HG02840 (cell line): Measurements from ENCODE around the gene CFAP119.

Experiments used
- ATAC-seq: cut with Tn5 transposase; IDR thresholded peaks from one replicate; pipeline ENCODE4 v1.9.1; 2021; ENCODE audit warnings: mild to moderate bottlenecking, moderate library complexity, moderate number of reproducible peaks; ENCODE audit not compliant: unreplicated experiment, low FRiP score

CFAP119 gene

GRCh38 chr16:30762991-30763725 is 1.3 kb upstream of the CFAP119 start:
- no peak for ATAC-seq

GRCh38 chr16:30761427-30761927 is 385 bp downstream of the CFAP119 start:
- ATAC-seq, result peak; percentile 23

DNA sequence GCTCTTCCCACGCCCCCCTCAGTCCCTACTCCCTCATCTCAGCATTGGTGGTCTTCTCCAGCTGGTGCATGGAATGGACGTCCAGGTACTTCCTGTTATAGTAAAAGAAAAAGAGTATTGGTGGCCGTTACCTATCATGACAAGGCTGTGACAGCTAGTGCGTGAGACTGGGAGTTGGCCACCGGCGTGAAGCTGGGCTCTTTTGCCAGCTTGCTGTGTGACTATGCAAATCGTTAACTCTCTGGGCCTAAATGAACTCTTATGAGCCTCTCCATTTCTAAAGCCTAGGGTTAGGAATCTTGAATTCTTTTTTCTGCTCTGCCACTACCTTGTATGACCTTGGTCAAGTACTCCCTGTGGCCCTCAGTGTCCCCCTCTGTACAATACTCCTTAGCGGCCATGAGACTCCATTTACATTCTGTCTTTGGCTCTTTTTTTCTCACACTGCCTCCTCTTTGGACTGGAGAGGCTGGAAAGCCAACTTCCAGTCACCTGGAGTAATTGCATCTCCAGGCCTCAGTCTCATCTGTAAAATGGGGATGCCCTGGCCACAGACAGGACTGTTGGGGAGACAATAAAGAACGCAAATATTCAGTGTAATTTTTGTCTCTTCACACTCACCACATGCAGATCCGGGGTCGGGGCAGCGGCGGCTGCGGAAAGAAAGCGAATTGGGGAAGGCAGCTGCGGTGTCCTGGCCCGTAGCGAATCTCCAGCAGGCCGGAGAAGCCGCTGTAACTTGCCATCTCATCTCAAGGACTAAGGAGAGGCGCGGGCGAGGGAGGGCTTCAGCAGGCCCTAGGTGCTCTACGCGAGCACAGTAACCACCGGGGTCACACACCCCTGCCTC is 1.1 kb downstream of the CFAP119 start:
- no peak for ATAC-seq

- ATAC-seq, result no peak
Measured at GRCh38 chr16:30760001-30760559, 1.8 kb downstream of the CFAP119 start.

GRCh38 chr16:30758988-30759491 is 2.8 kb downstream of the CFAP119 start:
- no peak for ATAC-seq

GRCh38 chr16:30757316-30757715 is 4.5 kb downstream of the CFAP119 start:
- ATAC-seq, result no peak

GRCh38 chr16:30756781-30757100 is 5.1 kb downstream of the CFAP119 start:
- ATAC-seq, result no peak

DNA sequence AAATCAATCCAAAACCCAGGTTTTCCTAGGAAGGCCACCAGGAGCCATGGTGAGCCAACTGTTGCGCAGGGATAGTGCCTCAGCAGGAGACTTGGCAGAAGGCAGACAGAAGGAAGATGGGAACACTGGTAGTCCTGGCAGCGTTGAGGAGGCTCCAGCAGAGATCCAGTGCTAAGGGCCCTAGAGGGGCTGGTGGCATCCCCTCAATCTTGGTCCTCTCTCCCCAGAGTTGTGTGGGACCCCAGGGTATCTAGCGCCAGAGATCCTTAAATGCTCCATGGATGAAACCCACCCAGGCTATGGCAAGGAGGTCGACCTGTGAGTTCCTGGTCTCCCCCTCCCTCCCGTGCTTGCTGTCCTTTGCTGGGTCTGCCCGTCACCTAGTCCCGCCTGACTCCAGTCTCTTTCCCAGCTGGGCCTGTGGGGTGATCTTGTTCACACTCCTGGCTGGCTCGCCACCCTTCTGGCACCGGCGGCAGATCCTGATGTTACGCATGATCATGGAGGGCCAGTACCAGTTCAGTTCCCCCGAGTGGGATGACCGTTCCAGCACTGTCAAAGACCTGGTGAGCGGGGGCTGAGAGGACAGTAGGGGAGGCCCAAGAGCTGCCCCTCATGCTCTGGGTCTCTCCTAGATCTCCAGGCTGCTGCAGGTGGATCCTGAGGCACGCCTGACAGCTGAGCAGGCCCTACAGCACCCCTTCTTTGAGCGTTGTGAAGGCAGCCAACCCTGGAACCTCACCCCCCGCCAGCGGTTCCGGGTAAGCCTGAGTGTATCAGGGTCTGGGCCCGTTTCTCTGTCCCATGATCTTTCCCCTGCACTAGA is 5.7 kb downstream of the CFAP119 start:
- ATAC-seq, result no peak

GRCh38 chr16:30753596-30753995 is 8.3 kb downstream of the CFAP119 start:
- no peak for ATAC-seq

- no peak for ATAC-seq
Measured at GRCh38 chr16:30750876-30751465, 10.9 kb downstream of the CFAP119 start.

DNA sequence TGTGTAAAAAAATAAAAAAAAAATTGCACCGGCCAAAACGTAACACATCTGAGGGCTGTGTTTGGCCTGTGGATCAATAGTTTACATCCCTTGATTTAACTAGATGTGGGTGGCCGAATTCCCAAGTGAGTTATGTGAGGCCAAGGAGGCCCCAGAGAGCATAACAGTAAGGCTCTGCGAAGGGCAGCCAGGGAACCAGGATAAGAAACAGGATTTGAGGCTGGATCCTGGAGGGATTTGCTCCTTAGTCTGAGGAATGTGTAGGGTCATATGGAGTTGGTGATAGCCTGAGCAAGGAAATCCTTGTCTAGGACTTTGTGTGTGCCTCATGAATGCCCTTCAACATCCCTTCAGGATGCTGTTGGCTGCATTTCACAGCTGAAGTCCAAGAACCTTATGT is 11.7 kb downstream of the CFAP119 start:
- no peak for ATAC-seq

DNA sequence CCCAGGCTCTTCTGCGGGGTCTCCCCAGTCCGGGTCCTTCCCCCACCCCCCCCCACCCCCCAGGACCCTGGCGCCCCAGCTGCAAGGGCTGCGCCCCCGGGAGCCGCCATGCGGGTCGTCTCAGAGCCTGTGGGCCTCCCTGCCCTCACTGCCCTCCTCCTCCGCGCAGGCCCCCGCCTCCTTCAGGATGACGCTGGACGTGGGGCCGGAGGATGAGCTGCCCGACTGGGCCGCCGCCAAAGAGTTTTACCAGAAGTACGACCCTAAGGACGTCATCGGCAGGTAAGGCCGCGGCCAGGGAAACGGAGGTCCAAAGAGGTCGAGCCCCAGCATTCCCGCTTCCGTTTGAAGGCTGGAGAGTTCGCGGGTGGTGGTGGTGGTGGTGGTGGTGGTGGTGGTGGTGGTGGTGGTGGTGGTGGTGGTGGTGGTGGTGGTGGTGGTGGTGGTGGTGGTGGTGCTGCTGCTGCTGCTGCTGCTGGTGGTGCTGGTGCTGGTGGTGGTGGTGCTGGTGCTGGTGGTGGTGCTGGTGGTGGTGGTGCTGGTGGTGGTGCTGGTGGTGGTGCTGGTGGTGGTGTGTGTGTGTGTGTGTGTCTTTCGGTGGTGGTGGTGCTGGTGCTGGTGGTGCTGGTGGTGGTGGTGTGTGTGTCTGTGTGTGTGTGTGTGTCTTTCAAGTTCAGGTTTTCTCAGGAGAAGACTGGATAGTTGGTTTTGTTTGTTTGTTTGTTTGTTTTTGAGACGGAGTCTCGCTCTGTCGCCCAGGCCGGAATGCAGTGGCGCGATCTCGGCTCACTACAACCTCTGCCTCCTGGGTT is 13.0 kb downstream of the CFAP119 start:
- ATAC-seq, result peak; percentile 14

DNA sequence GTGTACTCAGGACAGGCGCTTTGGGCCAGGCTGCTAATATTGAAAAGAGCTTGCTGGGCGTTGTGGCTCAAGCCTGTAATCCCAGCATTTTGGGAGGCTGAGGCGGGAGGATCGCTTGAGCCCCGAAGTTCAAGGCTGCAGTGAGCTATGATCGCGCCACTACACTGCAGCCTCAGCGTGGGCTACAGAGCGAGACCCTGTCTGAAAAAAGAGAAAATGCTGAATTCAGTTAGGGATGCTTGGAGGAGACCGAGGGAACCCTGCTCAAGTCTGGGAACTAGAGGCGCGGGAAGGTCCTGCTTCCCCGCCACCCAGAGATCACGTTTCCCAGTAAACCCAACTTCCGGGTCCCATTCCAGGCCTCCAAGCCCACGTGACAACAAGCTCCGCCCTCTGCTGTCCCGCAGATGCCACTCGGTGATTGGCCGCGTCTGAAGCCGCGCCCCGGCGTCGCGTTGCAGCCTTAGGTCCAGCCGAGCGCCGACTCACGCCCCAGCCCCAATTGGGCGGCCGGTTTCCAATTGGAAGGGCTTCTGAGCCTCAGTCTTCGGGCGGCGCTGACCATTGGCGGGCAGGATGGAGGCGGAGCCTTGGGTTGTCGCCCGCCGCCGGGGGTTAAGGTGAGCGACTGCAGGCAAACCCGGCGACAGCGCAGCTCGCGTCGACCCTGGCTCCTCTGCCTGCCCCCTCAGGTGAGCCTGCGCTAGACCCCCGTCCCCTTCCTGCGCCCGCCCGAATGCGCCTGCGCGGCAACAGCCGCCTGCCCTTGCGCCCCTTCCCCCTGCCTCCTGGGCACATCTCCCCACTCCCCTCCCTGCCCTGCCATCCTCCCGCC is 13.8 kb downstream of the CFAP119 start, which contains the start of gene PHKG2:
Gene PHKG2 (plus strand): TSS at position 627 of the 835 bp plus-strand sequence. CDS start 396 bp downstream, outside the sequence.
- peak; percentile 97 for ATAC-seq

- no peak for ATAC-seq
Measured at GRCh38 chr16:30747331-30747730, 14.5 kb downstream of the CFAP119 start.

DNA sequence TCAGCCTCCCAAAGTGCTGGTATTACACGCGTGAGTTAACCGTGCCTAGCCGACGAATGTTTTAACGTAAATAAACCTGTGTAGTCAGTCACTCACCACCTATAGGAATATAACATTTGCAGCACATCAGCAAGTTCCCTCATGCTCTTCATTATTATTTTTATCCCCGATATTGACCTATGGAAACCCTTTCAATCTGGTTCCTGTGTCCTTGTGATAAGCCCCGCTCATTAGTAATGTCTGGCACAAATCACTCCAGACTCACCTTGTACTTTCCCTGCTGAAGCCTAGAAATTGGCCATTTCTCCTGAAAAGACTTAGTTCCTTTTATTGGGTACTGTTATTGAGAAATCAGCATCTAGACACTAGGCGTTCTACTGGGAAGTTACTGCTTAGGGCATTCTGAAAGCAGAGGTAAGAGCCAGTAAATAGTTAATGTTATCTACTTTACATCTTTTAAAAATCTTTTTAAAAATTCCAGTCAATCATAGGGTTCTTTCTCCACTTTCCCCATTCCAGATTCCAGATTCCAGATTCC is 15.2 kb downstream of the CFAP119 start:
- no peak for ATAC-seq

- ATAC-seq, result no peak
Measured at GRCh38 chr16:30745082-30745481, 16.8 kb downstream of the CFAP119 start.

DNA sequence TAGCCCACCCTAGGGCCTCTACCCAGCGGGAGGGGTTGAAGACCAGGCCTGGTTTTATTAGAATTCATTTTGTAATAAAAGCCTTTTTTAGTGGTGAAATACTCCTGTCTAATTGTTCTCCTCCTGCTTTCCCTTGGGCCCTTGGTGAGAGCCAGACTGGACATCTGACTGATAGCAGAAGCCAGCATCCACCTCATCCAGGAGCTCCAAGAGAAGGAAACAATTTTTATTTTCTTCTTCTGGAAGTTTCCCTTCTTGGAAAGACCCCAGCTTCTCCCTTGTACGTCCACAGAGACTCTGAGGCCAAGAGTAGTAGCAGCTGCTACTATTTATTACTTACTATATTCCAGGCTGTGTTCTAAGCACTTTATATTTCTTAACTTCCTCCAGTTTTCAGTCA is 17.7 kb downstream of the CFAP119 start:
- ATAC-seq, result no peak

- ATAC-seq, result no peak
Measured at GRCh38 chr16:30743716-30744115, 18.1 kb downstream of the CFAP119 start.
